HL-60/S4 treated with phorbol 12-myristate 13-acetate at 8.2 ng/mL for 4 days and 3 days (cell line): ENCODE data around the gene TEDC1.

ENCODE experiments used
- in situ Hi-C: fragments of 300-500 bp; cut with MboI; formaldehyde crosslinking; loops from 2 replicates; pipeline ENCODE4 v1.15.0; 2022; ENCODE audit warnings: low sequenced_read_pairs

The TEDC1 gene

GRCh38 chr14:105473033-105473676 lies 17.9 kb upstream of the TEDC1 start:
- in situ Hi-C loops = no loop called here

- in situ Hi-C loops = no loop called here
These were observed 17.2 kb upstream of the TEDC1 start for GRCh38 chr14:105473677-105474482.

- in situ Hi-C loops = no loop called here
These were observed 16.4 kb upstream of the TEDC1 start, which contains the start of gene CRIP2 for GRCh38 chr14:105474483-105475268. Gene CRIP2 (plus strand): TSS chr14:105474821. CDS start chr14:105474863, 42 bp downstream.

- in situ Hi-C loops = no loop called here
These were observed 15.6 kb upstream of the TEDC1 start for GRCh38 chr14:105475269-105476096.

DNA sequence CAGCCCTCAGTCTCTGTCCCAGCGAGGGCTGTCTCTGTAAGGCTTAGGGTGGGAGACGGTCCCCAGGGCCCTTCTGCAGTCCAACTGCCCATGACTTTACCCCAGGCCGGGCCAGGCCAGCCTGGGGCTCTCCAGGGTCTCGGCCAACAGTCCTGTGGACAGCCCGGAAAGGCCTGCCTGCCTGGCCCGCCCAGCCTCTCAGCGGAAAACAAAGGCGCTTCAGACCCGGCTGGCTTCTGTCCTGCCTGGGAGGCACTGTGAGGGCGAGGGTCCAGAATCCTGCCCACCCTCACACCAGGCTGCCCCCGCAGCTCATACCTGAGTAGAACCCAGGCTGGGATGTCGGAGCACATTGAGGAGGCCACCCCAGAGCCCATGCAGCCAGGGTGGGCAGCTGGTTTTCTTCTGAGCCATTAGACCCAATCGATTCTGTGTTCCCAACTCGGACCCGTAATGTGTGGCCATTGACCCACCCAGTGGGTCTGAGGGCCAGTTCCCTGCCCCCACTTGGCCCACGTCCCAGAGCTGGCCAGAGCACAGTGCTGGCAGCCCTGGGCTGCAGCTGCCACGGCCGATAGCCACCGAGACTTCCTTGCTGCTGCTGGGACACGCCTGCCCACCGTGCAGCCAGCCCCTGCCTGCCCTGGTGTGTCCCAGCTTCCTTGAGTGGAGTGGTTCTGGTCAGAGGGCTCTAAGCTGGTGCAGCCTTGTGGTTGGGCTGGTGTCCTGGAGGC lies 14.8 kb upstream of the TEDC1 start:
- in situ Hi-C loops = no loop called here

DNA sequence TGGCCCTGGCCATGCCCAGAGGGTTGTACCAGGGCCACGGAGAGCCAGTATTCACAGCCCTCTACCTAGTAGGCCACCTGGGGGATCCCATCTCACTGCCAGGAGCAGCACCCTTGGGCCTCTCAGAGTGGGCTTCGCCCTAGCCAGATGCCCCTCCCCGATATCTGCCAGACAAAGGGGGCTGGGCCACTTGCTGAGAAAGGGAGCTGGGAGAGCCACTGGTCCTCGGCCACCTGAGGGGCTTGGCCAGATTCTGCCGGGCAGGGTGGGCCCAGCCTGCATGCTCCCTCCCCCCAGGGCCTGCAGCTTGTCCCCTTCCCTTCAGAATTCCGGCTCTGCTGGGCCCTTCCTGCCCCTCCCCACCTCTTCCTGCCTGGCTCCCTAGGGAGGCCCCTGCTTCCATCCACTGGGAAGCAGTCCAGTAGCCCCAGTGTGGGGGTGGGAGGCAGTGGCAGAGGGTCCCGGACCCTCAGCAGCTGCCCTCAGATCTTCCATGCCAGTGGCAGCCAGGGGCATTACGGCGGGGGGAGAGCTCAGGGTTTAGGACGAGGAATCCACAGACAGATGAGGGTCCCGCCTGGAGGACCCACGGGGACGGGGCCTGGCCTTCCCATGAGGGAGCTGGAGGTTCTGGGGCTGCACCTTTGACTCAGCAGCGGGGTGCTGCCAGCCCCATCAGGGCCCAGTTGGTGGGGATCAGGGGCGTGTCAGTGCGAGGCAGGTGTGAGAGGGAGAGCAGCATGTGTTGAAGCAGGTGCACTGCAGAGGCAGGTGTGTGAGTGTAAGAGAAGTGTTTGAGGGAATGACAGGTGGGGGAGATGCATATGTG lies 14.0 kb upstream of the TEDC1 start:
- in situ Hi-C loops = no loop called here

- in situ Hi-C loops = no loop called here
These were observed 13.2 kb upstream of the TEDC1 start for GRCh38 chr14:105477660-105478397.

DNA sequence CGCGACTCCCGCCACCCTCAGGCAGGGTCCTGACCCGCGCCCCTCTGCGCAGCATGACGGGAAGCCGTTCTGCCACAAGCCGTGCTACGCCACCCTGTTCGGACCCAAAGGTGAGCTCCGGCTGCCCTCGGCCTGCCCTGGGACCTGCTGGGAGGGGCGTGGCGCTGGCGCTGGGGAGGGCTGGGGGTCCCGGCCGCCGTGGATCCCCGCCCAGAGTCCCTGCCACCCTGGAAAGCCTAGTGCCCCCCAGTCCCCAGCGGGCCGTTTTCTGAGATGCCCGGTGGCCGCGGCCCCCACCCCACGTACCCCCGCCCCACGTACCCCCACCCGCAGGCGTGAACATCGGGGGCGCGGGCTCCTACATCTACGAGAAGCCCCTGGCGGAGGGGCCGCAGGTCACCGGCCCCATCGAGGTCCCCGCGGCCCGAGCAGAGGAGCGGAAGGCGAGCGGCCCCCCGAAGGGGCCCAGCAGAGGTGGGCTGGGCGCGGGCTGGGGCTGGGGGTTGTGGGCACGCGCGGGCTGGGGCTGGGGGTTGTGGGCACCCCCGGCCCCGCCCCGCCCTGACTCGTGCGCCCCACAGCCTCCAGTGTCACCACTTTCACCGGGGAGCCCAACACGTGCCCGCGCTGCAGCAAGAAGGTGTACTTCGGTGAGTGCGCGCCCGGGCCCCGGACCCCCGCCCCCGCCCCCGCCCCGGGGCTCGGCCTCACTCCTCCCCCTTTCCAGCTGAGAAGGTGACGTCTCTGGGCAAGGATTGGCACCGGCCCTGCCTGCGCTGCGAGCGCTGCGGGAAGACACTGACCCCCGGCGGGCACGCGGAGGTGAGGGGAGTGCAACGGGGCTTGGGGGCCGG lies 12.4 kb upstream of the TEDC1 start:
- in situ Hi-C loops = no loop called here

DNA sequence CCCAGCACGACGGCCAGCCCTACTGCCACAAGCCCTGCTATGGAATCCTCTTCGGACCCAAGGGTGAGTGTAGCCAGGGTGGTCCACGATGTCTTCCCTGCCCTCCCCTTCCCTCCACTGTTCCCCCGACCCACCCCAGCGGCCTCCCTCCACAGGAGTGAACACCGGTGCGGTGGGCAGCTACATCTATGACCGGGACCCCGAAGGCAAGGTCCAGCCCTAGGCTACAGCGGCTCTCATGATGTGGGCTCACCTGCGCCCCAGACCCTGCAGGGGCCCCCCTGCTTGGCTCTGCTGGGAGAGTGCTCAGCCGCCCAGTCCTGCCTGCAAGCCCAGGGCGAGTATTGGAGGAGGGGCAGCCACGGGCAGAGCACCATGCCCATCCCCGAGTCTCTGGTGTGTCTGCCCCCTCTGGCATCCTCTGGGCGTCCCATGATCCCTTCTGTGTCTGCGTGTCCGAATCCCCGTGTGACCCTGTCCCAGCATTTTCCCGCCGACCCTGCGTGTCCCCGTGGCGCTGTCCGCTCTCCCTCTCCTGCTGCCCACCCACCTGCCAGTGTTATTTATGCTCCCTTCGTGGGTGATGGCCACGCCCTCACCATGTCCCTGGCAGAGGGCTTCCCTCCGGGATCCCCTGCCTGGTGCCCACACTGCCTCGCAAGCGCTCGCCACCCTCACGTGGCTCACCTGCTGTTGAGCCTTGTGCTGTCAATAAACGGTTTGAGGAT lies 11.5 kb upstream of the TEDC1 start:
- in situ Hi-C loops = loop anchor here (10.0 kb wide), 1 partner anchor 105 kb away; no protein-coding TSS in a partner anchor

DNA sequence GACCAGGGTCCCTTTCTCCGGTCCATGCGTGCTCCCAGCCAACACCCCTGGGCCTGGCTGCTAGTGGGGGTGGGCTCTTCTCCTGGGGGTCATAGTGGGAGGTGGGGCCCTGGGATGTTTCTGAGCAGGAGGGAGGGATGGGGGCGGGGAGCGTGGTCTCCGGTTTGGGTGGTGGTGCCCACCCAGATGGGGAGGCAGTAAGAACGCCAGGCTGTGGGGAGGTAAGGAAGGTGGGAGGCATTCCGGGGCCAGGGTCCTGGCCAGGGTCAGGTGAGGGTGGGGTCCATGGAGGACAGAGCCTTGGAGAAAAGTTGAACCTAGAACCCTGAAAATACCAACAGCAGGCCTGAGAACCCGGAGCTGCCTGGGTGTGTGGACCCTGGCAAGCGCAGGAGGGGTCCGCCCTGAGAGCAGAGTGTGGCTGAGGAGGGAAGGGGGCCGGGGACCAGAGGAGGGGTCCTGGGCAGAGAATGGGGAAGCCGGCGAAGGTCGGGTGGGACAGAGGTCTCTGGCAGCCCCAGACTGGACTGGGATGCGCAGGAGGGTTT lies 10.8 kb upstream of the TEDC1 start:
- in situ Hi-C loops = loop anchor here (10.0 kb wide), 1 partner anchor 105 kb away; no protein-coding TSS in a partner anchor

DNA sequence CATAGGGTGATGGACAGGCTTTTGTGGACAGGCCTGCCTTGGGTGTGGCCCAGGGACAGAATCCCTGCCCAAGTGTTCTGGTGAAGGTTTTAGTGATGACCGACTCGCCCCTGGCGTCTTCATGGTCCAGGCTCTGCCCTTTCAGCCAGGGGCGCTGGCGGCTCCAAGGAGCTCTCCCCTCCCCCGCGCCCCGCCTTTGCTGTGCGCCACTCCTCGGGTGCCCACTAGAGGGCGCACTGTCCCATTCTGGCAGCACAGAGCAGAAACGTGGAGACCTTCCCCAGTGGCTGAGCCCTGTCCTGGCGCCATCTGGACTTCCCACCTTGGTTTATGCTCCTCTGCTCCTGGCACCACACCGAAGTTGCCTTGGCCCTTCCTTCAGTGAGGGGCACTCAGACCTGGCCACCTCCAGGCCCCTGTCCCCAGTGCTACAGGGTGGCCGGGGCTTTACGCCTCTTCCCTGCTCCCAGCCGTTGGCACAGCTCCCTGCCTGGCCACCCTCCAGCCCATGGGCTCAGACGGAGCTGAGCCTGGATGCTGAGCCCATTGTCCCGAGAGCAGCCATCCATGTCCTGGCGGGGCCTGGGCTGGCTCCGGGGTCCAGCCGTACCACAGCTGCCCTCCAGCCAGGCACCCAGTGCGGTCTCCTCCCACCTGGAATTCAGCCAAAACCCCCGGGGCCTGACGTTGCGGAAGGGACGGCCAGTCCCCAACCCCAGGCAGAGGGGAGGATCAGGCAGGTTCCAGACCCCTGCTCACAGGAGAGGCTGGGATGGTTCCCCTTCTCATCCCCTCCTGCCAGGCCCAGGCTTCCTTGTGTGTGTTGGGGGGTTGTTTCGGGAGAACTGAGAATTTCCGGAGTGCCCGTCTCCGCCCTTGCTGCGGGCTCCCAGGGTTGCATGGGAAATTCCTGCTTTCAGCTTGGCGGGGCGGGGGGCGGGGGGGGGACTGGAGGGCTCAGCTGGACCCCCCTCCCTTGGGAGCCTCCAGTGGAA lies 9.9 kb upstream of the TEDC1 start:
- in situ Hi-C loops = loop anchor here (10.0 kb wide), 1 partner anchor 106 kb away; no protein-coding TSS in a partner anchor

GRCh38 chr14:105481886-105482457 lies 9.1 kb upstream of the TEDC1 start:
- in situ Hi-C loops = loop anchor here (10.0 kb wide), 1 partner anchor 107 kb away; no protein-coding TSS in a partner anchor

DNA sequence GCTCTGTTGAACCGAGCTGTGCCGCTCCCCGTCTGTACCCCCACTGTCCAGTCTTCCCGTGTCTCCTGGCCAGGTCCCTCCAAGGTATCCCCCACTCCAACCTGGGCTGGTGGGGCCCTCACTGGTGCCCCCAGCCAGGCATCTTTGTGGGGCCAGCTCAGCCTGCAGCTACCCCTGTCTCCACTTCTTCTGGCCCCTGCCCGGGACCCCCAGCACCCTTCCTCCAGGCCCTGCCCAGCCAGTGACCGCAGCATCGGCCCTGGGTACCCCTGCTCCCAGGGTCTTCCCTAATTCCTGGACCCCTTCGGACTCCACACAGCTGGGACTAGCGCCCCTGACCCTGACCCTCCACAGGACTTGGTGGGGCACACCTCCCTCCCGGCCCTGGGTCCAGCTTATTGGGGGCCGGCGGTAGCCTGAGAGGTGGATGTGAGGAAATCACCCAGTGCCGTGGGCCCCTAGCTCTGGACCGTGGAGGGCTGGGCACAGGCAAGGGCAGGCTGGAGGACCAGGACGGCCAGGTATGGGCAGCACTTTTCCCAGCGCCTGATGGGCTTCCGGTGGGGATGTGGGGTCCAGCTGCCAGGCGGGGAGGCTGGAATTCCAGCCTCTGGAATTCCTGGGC lies 8.4 kb upstream of the TEDC1 start:
- in situ Hi-C loops = loop anchor here (10.0 kb wide), 1 partner anchor 108 kb away; no protein-coding TSS in a partner anchor
